Muscle layer of colon (tissue), 2 donors: ENCODE data around the gene MTERF4.

ENCODE experiments used
- H3K27ac ChIP-seq: one replicate; pipeline ENCODE4 v1.7.0; 2013; ENCODE audit warnings: low read depth, mild to moderate bottlenecking, low read length, moderate library complexity
- H3K27me3 ChIP-seq, 2 donors: one replicate each; pipeline ENCODE4 v1.7.0; 2013; ENCODE audit warnings: low read length in 2 of 2, mild to moderate bottlenecking in 2 of 2; ENCODE audit not compliant: insufficient read depth in 2 of 2, control insufficient read depth in 1 of 2
- H3K36me3 ChIP-seq: one replicate; pipeline ENCODE4 v1.7.0; 2013; ENCODE audit warnings: mild to moderate bottlenecking, low read length; ENCODE audit not compliant: insufficient read depth
- H3K4me1 ChIP-seq: one replicate; pipeline ENCODE4 v1.7.0; 2013; ENCODE audit warnings: mild to moderate bottlenecking, low read length; ENCODE audit not compliant: insufficient read depth
- H3K4me3 ChIP-seq, 2 donors: one replicate each; pipeline ENCODE4 v1.7.0; 2013; ENCODE audit warnings: low read length in 2 of 2, low read depth in 1 of 2, mild to moderate bottlenecking in 1 of 2, moderate library complexity in 1 of 2
- H3K9ac ChIP-seq: one replicate; pipeline ENCODE4 v1.7.0; 2013; ENCODE audit warnings: low read length
- H3K9me3 ChIP-seq: one replicate; pipeline ENCODE4 v1.7.0; 2013; ENCODE audit warnings: mild to moderate bottlenecking, low read length
- donor health status: abdominal sarcoma.
- donor health status: Adenocarcinoma of cecum.

MTERF4 gene

GRCh38 chr2:241120440-241120839, 18.4 kb upstream of the MTERF4 start:
- Histone ChIP-seq H3K27ac (no peak overlapping the region), H3K36me3 (no peaks in the 10 kb centered on the region), H3K4me3 (no peak overlapping the region), H3K4me1 (no peaks in the 10 kb centered on the region), H3K27me3 (no peaks in the 10 kb centered on the region), H3K9me3 (no peaks in the 10 kb centered on the region), H3K9ac (no peak overlapping the region)

DNA sequence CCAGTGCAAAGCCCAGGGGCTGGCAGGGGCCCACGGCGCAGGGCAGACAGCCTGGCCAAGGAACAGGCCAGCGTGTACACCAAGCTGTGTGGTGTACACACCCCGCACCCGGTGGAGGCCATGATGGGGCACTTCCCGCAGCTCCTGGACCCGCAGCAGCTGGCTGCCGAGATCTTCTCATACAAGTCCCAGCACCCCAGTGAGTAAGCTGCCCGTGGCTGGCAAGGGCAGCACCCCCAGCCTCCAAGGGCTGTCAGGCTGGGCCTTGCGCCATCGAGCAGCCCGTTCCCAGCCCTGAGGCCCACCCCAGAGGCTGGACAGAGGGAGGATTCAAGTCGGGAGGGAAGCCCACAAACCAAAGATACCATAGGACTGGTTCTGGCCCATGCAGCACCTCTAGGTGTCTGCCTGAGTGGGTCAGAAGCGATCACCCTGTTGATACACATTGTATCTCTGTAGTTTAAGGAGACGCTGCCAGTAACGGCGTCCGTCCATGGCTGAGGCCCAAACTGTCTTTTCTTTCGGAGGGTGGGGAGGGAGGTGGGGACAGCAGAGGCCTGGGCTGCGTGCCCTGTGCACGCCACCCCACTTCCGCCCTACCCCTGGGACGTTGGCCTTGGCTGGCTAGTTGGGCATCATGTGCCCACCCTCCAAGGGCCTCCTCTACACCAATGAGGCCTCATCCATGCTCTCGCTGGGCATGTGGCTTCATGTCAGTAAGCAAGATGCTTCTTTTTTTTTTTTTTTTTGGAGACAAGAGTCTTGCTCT, 16.8 kb upstream of the MTERF4 start:
- no peaks in the 10 kb centered on the region for H3K9me3 ChIP-seq
- H3K4me1 ChIP-seq, result no peaks in the 10 kb centered on the region
- no peaks in the 10 kb centered on the region for H3K27me3 ChIP-seq
- no peak overlapping the region for H3K9ac ChIP-seq
- no peaks in the 10 kb centered on the region for H3K36me3 ChIP-seq
- H3K27ac ChIP-seq, result no peak overlapping the region
- no peak overlapping the region for H3K4me3 ChIP-seq

DNA sequence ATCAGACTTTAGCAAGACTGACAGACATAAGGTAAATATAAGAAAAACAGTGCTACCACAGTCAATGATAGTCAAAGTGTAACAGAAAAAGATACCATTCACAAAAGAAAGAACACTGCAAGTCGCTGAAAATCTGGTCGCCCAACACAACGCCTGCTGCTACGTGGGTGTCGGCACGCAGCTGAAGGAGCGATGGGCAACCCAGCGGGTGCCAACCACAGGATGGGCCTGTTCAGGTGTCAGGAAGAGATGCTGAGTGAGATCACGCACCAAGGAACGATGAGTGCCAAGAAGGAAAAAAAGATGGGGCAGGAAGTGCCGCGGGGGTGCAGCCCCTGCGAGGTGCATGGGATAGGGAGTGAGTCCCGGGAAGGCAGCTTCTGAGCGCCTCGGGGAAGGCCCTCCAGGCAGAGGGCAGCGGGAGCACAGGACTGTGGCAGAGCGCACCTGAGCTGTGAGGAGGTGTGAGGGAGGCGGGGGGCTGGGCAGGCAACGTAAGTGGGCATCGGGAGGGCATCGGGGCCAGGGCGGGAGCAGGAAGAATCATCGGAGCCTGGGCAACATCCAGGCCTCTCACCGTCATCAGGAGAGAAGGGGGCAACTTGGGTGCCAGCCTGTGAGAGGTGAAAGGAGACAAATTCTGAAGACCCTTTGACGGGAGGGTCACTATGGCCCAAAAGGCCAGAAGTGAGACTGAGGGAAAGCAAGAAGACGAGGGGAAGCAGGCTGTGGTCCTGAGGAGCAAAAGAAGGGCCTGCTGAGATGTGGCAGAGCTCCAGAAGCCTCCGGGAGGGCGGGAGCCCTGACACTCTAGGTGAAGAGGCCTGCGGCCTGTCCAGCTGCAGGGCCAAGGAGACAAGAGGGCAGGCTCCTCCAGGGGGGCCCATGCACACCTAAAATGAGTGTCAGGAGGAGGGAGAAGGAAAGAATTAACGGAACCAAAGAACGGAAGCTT, 14.8 kb upstream of the MTERF4 start:
- Histone ChIP-seq H3K36me3 (no peaks in the 10 kb centered on the region), H3K27me3 (no peaks in the 10 kb centered on the region), H3K9ac (no peak overlapping the region), H3K4me1 (no peaks in the 10 kb centered on the region), H3K27ac (no peak overlapping the region), H3K4me3 (no peak overlapping the region), H3K9me3 (no peaks in the 10 kb centered on the region)

- Histone ChIP-seq H3K9ac (no peak overlapping the region), H3K27me3 (no peaks in the 10 kb centered on the region), H3K9me3 (no peaks in the 10 kb centered on the region), H3K4me3 (no peak overlapping the region), H3K4me1 (no peaks in the 10 kb centered on the region), H3K36me3 (no peaks in the 10 kb centered on the region), H3K27ac (no peak overlapping the region)
These were observed 13.3 kb upstream of the MTERF4 start for GRCh38 chr2:241115361-241115760.

DNA sequence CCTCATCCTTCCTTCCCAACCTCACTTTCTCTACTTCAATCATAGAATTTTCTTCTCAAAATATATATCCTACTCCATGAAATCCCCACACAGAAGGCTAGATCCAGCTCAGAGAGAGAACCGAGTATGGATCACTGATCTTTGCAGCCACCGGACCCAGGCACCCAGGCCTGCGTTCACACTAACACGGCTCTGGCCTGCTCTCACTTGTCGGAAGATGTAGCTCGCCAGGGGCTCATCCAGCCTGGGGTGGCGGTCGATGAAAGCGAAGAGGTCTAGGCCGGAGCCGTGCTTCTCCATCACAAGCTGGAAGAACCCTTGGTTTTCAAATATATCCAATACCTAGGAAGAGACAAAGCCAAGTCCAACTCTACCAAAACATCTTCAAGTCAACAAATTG, 12.7 kb upstream of the MTERF4 start:
- Histone ChIP-seq H3K27me3 (no peaks in the 10 kb centered on the region), H3K27ac (no peak overlapping the region), H3K4me1 (no peaks in the 10 kb centered on the region), H3K9ac (no peak overlapping the region), H3K9me3 (no peaks in the 10 kb centered on the region), H3K36me3 (no peaks in the 10 kb centered on the region), H3K4me3 (no peak overlapping the region)

DNA sequence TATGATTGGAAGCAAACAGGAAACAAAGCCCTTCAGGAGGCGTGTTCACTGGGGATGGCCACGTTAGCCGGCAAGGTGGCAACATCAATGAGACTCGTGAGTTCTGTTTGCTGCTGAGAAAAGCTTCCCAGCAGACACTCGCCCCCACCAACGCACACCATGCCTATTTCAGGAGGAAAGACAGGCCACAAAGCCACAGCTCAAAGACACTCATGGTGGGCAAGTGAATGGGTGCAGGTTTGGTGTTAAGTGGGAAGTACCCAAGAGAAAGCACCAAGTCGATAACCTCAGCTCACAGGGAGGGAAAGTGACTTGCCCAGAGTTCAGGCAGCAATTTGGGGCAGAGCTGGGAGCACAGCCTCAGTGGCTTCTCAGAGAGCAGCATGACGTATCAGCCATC, 10.5 kb upstream of the MTERF4 start:
- no peak overlapping the region for H3K4me3 ChIP-seq
- no peaks in the 10 kb centered on the region for H3K4me1 ChIP-seq
- no peak overlapping the region for H3K9ac ChIP-seq
- no peaks in the 10 kb centered on the region for H3K9me3 ChIP-seq
- no peaks in the 10 kb centered on the region for H3K27me3 ChIP-seq
- H3K36me3 ChIP-seq, result no peaks in the 10 kb centered on the region
- no peak overlapping the region for H3K27ac ChIP-seq

DNA sequence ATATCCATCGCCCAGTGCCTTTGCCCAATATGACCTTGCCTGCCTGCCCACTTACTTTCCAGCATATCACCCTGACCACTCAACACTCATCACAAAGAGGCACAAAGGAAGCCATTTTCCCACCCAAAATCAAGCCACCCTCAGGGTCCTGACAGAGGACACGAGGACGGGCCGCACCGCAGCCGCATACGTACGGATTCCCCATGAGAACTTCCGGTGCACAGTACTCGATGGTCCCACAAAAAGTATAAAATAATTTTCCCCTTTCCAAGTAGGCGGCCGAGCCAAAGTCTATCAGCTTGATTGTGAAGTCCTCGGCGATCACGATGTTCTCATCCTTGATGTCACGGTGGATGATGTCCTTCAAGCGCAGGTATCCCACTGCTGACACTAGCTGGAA, 10.0 kb upstream of the MTERF4 start:
- Histone ChIP-seq H3K27me3 (no peaks in the 10 kb centered on the region), H3K9ac (no peak overlapping the region), H3K4me3 (no peak overlapping the region), H3K4me1 (no peaks in the 10 kb centered on the region), H3K9me3 (no peaks in the 10 kb centered on the region), H3K36me3 (no peaks in the 10 kb centered on the region), H3K27ac (no peak overlapping the region)

DNA sequence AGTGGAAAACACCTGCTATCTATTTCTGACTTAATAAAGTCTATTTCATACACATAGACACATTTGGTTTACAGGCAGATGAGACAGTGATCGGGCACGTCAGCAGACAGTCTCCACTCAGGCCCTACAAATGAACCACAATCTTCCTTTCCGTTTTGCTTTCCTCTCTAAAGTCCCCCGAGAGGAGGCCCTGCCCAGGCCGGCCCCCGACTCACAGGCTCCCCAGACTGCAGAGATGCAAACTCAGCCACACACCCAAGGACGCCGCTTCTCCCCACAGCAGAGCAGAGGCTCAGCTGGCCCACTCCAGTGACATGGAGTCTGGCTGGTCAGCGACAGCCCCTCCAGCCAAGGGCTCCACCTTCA, 9.3 kb upstream of the MTERF4 start:
- H3K27ac ChIP-seq, result no peak overlapping the region
- H3K9ac ChIP-seq, result no peak overlapping the region

GRCh38 chr2:241110607-241111439, 8.7 kb upstream of the MTERF4 start:
- H3K4me1 ChIP-seq, result no peaks in the 10 kb centered on the region
- H3K4me3 ChIP-seq, result no peak overlapping the region
- H3K27ac ChIP-seq, result no peak overlapping the region
- no peaks in the 10 kb centered on the region for H3K27me3 ChIP-seq
- no peaks in the 10 kb centered on the region for H3K36me3 ChIP-seq
- no peaks in the 10 kb centered on the region for H3K9me3 ChIP-seq
- no peak overlapping the region for H3K9ac ChIP-seq

More for the DNA sequence above, 9.3 kb upstream of the MTERF4 start:
- Histone ChIP-seq H3K4me3 (no peak overlapping the region), H3K9me3 (no peaks in the 10 kb centered on the region), H3K4me1 (no peaks in the 10 kb centered on the region), H3K36me3 (no peaks in the 10 kb centered on the region), H3K27me3 (no peaks in the 10 kb centered on the region)

- Histone ChIP-seq H3K4me1 (no peaks in the 10 kb centered on the region), H3K27ac (no peak overlapping the region), H3K27me3 (no peaks in the 10 kb centered on the region), H3K9me3 (no peaks in the 10 kb centered on the region), H3K36me3 (no peaks in the 10 kb centered on the region), H3K4me3 (no peak overlapping the region), H3K9ac (no peak overlapping the region)
These were observed 8.1 kb upstream of the MTERF4 start for GRCh38 chr2:241110089-241110606.
